ENCODE data around the gene ULK1.

Gene ULK1

GRCh38 chr12:131916306-131917138, 22.1 kb downstream of the ULK1 start:
- ATAC-seq, result no peak
- Mint-ChIP-seq H3K4me1 (no peaks in the 10 kb centered on the region), H3K9me3 (no peaks in the 10 kb centered on the region), H3K36me3 (peaks cover 7% of the 10 kb centered on the region), H3K27ac (no peak overlapping the region), H3K4me3 (no peak overlapping the region)
- no peak for DNase-seq (ENCODE audit: low spot score in 2 of 2)

GRCh38 chr12:131917139-131917710, 22.8 kb downstream of the ULK1 start:
- Mint-ChIP-seq H3K36me3 (peaks cover 7% of the 10 kb centered on the region), H3K9me3 (no peaks in the 10 kb centered on the region), H3K4me3 (no peak overlapping the region), H3K4me1 (no peaks in the 10 kb centered on the region), H3K27ac (no peak overlapping the region)
- DNase-seq (ENCODE audit: low spot score in 2 of 2), result no peak
- no peak for ATAC-seq

GRCh38 chr12:131917711-131918306, 23.4 kb downstream of the ULK1 start:
- Mint-ChIP-seq H3K27ac (no peak overlapping the region), H3K4me3 (no peak overlapping the region), H3K9me3 (no peaks in the 10 kb centered on the region), H3K4me1 (no peaks in the 10 kb centered on the region), H3K36me3 (peaks cover 7% of the 10 kb centered on the region)
- DNase-seq (ENCODE audit: low spot score in 2 of 2), result no peak
- no peak for ATAC-seq

- H3K4me1 Mint-ChIP-seq, result no peaks in the 10 kb centered on the region
- H3K27ac Mint-ChIP-seq, result no peak overlapping the region
- H3K9me3 Mint-ChIP-seq, result no peaks in the 10 kb centered on the region
- ATAC-seq, result no peak
- no peak overlapping the region for H3K4me3 Mint-ChIP-seq
- no peak for DNase-seq (ENCODE audit: low spot score in 2 of 2)
- H3K36me3 Mint-ChIP-seq, result peaks cover 7% of the 10 kb centered on the region
Observed at GRCh38 chr12:131918311-131919050, 24.1 kb downstream of the ULK1 start.

- Mint-ChIP-seq H3K4me3 (no peak overlapping the region), H3K27ac (no peak overlapping the region), H3K36me3 (peaks cover 7% of the 10 kb centered on the region), H3K4me1 (no peaks in the 10 kb centered on the region), H3K9me3 (no peaks in the 10 kb centered on the region)
- no peak for DNase-seq (ENCODE audit: low spot score in 2 of 2)
- ATAC-seq, result no peak
Observed at GRCh38 chr12:131919051-131919347, 24.6 kb downstream of the ULK1 start.

GRCh38 chr12:131919366-131920156, 25.1 kb downstream of the ULK1 start:
- Mint-ChIP-seq H3K4me1 (no peaks in the 10 kb centered on the region), H3K36me3 (peaks cover 7% of the 10 kb centered on the region), H3K27ac (no peak overlapping the region), H3K9me3 (no peaks in the 10 kb centered on the region), H3K4me3 (no peak overlapping the region)
- DNase-seq (ENCODE audit: low spot score in 2 of 2), result no peak
- ATAC-seq, result no peak

GRCh38 chr12:131920157-131920508, 25.7 kb downstream of the ULK1 start:
- no peaks in the 10 kb centered on the region for H3K9me3 Mint-ChIP-seq
- H3K36me3 Mint-ChIP-seq, result peaks cover 7% of the 10 kb centered on the region
- no peak for ATAC-seq

GRCh38 chr12:131920902-131921840, 26.7 kb downstream of the ULK1 start:
- ATAC-seq (no peak), DNase-seq (ENCODE audit: low spot score in 2 of 2) (no peak)
- Mint-ChIP-seq H3K36me3 (peaks cover 7% of the 10 kb centered on the region), H3K4me3 (no peak overlapping the region), H3K27ac (no peak overlapping the region), H3K9me3 (no peaks in the 10 kb centered on the region), H3K4me1 (no peaks in the 10 kb centered on the region)

More at GRCh38 chr12:131920157-131920508, 25.7 kb downstream of the ULK1 start:
- no peak for DNase-seq (ENCODE audit: low spot score in 2 of 2)
- no peaks in the 10 kb centered on the region for H3K4me1 Mint-ChIP-seq
- H3K4me3 Mint-ChIP-seq, result no peak overlapping the region
- no peak overlapping the region for H3K27ac Mint-ChIP-seq

- no peak overlapping the region for H3K27ac Mint-ChIP-seq
- DNase-seq (ENCODE audit: low spot score in 2 of 2), result no peak
- H3K4me1 Mint-ChIP-seq, result no peaks in the 10 kb centered on the region
- peaks cover 7% of the 10 kb centered on the region for H3K36me3 Mint-ChIP-seq
- no peak for ATAC-seq
- no peak overlapping the region for H3K4me3 Mint-ChIP-seq
- H3K9me3 Mint-ChIP-seq, result no peaks in the 10 kb centered on the region
Observed at GRCh38 chr12:131921866-131922769, 27.7 kb downstream of the ULK1 start.

GRCh38 chr12:131922772-131923171, 28.4 kb downstream of the ULK1 start:
- H3K27ac Mint-ChIP-seq, result no peak overlapping the region
- peaks cover 2% of the 10 kb centered on the region for H3K4me1 Mint-ChIP-seq
- no peak overlapping the region for H3K4me3 Mint-ChIP-seq
- ATAC-seq, result no peak
- peaks cover 7% of the 10 kb centered on the region for H3K36me3 Mint-ChIP-seq
- H3K9me3 Mint-ChIP-seq, result no peaks in the 10 kb centered on the region
- DNase-seq (ENCODE audit: low spot score in 2 of 2), result no peak

GRCh38 chr12:131923260-131923659, 28.8 kb downstream of the ULK1 start:
- Mint-ChIP-seq H3K27ac (no peak overlapping the region), H3K9me3 (no peaks in the 10 kb centered on the region), H3K4me3 (no peak overlapping the region), H3K4me1 (peaks cover 7% of the 10 kb centered on the region), H3K36me3 (peaks cover 7% of the 10 kb centered on the region)
- DNase-seq (ENCODE audit: low spot score in 2 of 2), result no peak
- ATAC-seq, result no peak

- Mint-ChIP-seq H3K9me3 (no peaks in the 10 kb centered on the region), H3K36me3 (peaks cover 33% of the 10 kb centered on the region), H3K27ac (peak overlapping the region; percentile 95), H3K4me1 (peaks cover 23% of the 10 kb centered on the region), H3K4me3 (peak overlapping the region; percentile 95)
- DNase-seq (ENCODE audit: low spot score in 2 of 2), result no peak
- ATAC-seq, result no peak
Observed at GRCh38 chr12:131927110-131928079, 33.0 kb downstream of the ULK1 start.
